TTC549 (cell line): ENCODE measurements around the gene ZBTB5.
"Not testable (repeated sequence)": the region's sequence is repeated elsewhere in the genome, so short reads cannot be mapped to it uniquely, and the experiment has no call there.

Source experiments
- FAIRE-seq: peaks from 2 replicates; lab custom pipeline; 2012; peaks lifted over from hg19 to GRCh38; lab: Jason Lieb, UNC

ZBTB5 gene

GRCh38 chr9:37405764-37406380 lies 59.4 kb downstream of the ZBTB5 start:
- FAIRE-seq, result no peak

- no peak for FAIRE-seq
Measured at GRCh38 chr9:37405350-37405749, 59.9 kb downstream of the ZBTB5 start.

GRCh38 chr9:37404590-37404989 lies 60.7 kb downstream of the ZBTB5 start:
- FAIRE-seq, result no peak

GRCh38 chr9:37399336-37399735 lies 65.9 kb downstream of the ZBTB5 start:
- FAIRE-seq, result no peak

GRCh38 chr9:37398464-37399025 lies 66.7 kb downstream of the ZBTB5 start:
- FAIRE-seq, result no peak

GRCh38 chr9:37397948-37398347 lies 67.3 kb downstream of the ZBTB5 start:
- not testable (repeated sequence) for FAIRE-seq

GRCh38 chr9:37395663-37396062 lies 69.6 kb downstream of the ZBTB5 start:
- FAIRE-seq, result no peak

GRCh38 chr9:37395229-37395628 lies 70.0 kb downstream of the ZBTB5 start:
- FAIRE-seq, result no peak

- no peak for FAIRE-seq
Measured at GRCh38 chr9:37392272-37392671, 73.0 kb downstream of the ZBTB5 start.

- no peak for FAIRE-seq
Measured at GRCh38 chr9:37390759-37391158, 74.5 kb downstream of the ZBTB5 start.
